Retinal pigment epithelial cell (primary cell): ENCODE measurements around the gene COPG1.

Experiments used
- DNase-seq: peaks from one replicate; pipeline ENCODE4 v3.0.0-alpha.2; 2010; ENCODE audit warnings: low read depth
- H3K4me3 ChIP-seq: 2 replicates; pipeline ENCODE4 v1.5.1; 2011; ENCODE audit warnings: mild to moderate bottlenecking, low read length, control low read depth, moderate library complexity
- CTCF ChIP-seq: conservative IDR thresholded peaks from 2 replicates; pipeline ENCODE4 v1.5.1; 2011; ENCODE audit warnings: low read depth, low read length, control low read depth, inconsistent platforms

The COPG1 gene

GRCh38 chr3:129325383-129325782 is 76.0 kb downstream of the COPG1 start:
- no peak for DNase-seq
- TF ChIP-seq CTCF = no peak

GRCh38 chr3:129326138-129326537 is 76.7 kb downstream of the COPG1 start:
- DNase-seq = no peak
- no peak for TF ChIP-seq CTCF
- no peak overlapping the region for H3K4me3 ChIP-seq

More at GRCh38 chr3:129325383-129325782, 76.0 kb downstream of the COPG1 start:
- H3K4me3 ChIP-seq = no peak overlapping the region

- no peak overlapping the region for H3K4me3 ChIP-seq
- DNase-seq = no peak
- no peak for TF ChIP-seq CTCF
These were observed 77.2 kb downstream of the COPG1 start for GRCh38 chr3:129326595-129326994.
